ENCODE data around the gene KRTCAP2.

- TF ChIP-seq CTCF (IDR thresholded peaks at IDR 0.05) (no peak), POLR2A (IDR thresholded peaks at IDR 0.05) (no peak)
These were observed 14.1 kb downstream of the KRTCAP2 start for GRCh38 chr1:155158991-155159390.

All from thyroid gland (tissue), 4 donors.